SH-SY5Y (cell line): ENCODE results near the gene ADPRHL1.

ENCODE experiments used
- GATA2 ChIP-seq: IDR thresholded peaks from 2 replicates; pipeline ENCODE4 v1.6.1; 2011; ENCODE audit warnings: mild to moderate bottlenecking, low read depth, low read length
- GATA3 ChIP-seq: IDR thresholded peaks from 2 replicates; pipeline ENCODE4 v1.6.1; 2011; ENCODE audit warnings: low read depth, mild to moderate bottlenecking, low read length, moderate library complexity

Gene ADPRHL1

GRCh38 chr13:113401452-113402415, 51.6 kb downstream of the ADPRHL1 start:
- TF ChIP-seq GATA2 (no peak), GATA3 (no peak)

GRCh38 chr13:113400621-113401451, 52.5 kb downstream of the ADPRHL1 start:
- TF ChIP-seq GATA2, result no peak
- no peak for TF ChIP-seq GATA3

- no peak for TF ChIP-seq GATA2
- TF ChIP-seq GATA3, result no peak
Measured at GRCh38 chr13:113399755-113400149, 53.5 kb downstream of the ADPRHL1 start.

- no peak for TF ChIP-seq GATA2
Measured at GRCh38 chr13:113398963-113399754, 54.1 kb downstream of the ADPRHL1 start.

- no peak for TF ChIP-seq GATA2
- no peak for TF ChIP-seq GATA3
Measured at GRCh38 chr13:113397608-113398425, 55.5 kb downstream of the ADPRHL1 start.

- TF ChIP-seq GATA2 (no peak), GATA3 (no peak)
Measured at GRCh38 chr13:113394339-113394640, 59.0 kb downstream of the ADPRHL1 start.

GRCh38 chr13:113393563-113394338, 59.5 kb downstream of the ADPRHL1 start:
- no peak for TF ChIP-seq GATA3
- TF ChIP-seq GATA2, result no peak

- TF ChIP-seq GATA3, result no peak
- TF ChIP-seq GATA2, result no peak
Measured at GRCh38 chr13:113393226-113393562, 60.1 kb downstream of the ADPRHL1 start.

- TF ChIP-seq GATA2, result no peak
Measured at GRCh38 chr13:113390874-113391497, 62.3 kb downstream of the ADPRHL1 start.

- TF ChIP-seq GATA2 (no peak), GATA3 (no peak)
Measured at GRCh38 chr13:113387396-113387795, 65.9 kb downstream of the ADPRHL1 start.

GRCh38 chr13:113383089-113383488, 70.2 kb downstream of the ADPRHL1 start:
- no peak for TF ChIP-seq GATA3
- TF ChIP-seq GATA2, result no peak

GRCh38 chr13:113378825-113379224, 74.5 kb downstream of the ADPRHL1 start:
- no peak for TF ChIP-seq GATA3
- no peak for TF ChIP-seq GATA2
